ENCODE results near the gene RYR2. TPM values are rescaled to one million over a fixed set of nuclear protein-coding genes. Genes with fewer than 3 reads are reported as not detected.

Gene RYR2
- total RNA-seq, 1 experiment from 2014 or later: 3.4 TPM

DNA sequence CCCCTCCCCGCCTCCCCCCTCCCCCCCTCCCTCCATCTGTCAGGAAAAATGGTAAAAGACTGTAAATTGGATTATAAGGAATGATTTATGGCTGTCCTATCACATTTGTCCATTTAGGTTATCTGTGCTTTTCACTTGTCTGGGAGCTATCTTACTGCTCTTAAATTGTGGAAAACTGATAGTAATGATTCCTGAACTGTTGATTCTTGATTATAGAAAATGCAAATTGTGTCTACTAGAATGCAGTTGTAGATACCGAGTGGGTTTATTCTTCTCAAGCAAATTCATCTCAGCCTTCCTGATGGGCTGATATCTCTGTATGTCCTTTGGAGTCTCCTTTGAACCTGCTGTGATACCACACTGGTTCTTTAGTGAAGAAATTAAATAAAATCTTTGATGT, 12.3 kb downstream of the RYR2 start:
- Histone ChIP-seq H2BK12ac (ENCODE audit: insufficient read length, low read depth, low read length) (no peak overlapping the region), H3K4ac (ENCODE audit: low read depth, low read length) (no peak overlapping the region), H2AFZ (ENCODE audit: low read length) (no peak overlapping the region), H3K56ac (ENCODE audit: insufficient read length, low read depth, low read length) (no peak overlapping the region), H3K18ac (ENCODE audit: insufficient read length, low read depth, low read length) (no peak overlapping the region), H3K4me1 (ENCODE audit: insufficient read depth, low read length) (peaks cover 5% of the 10 kb centered on the region; the same call in 1 of the 2 replicates), H4K20me1 (ENCODE audit: control insufficient read depth, insufficient read depth, insufficient read length) (no peaks in the 10 kb centered on the region), H3K23me2 (ENCODE audit: insufficient read length, low read depth, low read length, poor library complexity, severe bottlenecking) (no peaks in the 10 kb centered on the region), H3T11ph (ENCODE audit: low read length) (no peak overlapping the region), H3K14ac (ENCODE audit: insufficient read depth, low read length) (no peak overlapping the region), H2BK20ac (ENCODE audit: low read depth, low read length, poor library complexity, severe bottlenecking) (no peak overlapping the region), H2BK15ac (ENCODE audit: low read depth, low read length) (no peak overlapping the region), H3K27me3 (ENCODE audit: insufficient read depth, low read length) (no peaks in the 10 kb centered on the region), H3K9me3 (ENCODE audit: control insufficient read depth, low read depth, low read length) (no peaks in the 10 kb centered on the region), H4K8ac (replicated peaks; ENCODE audit: insufficient read length, low read depth, low read length) (no peak overlapping the region), H4K91ac (ENCODE audit: insufficient read length, low read depth, low read length) (no peak overlapping the region), H2BK5ac (ENCODE audit: insufficient read length, low read length) (no peak overlapping the region), H2BK120ac (ENCODE audit: low read depth, low read length, poor library complexity, severe bottlenecking) (no peak overlapping the region), H3K23ac (ENCODE audit: insufficient read length, low read depth, low read length) (no peak overlapping the region), H4K5ac (ENCODE audit: insufficient read length, low read depth, low read length) (no peak overlapping the region), H3K4me2 (ENCODE audit: insufficient read depth, insufficient read length, low read length) (no peak overlapping the region), H3K79me2 (ENCODE audit: insufficient read depth, low read length) (peaks cover 2% of the 10 kb centered on the region; the same call in 1 of the 2 replicates), H3K9ac (ENCODE audit: extremely low read depth, insufficient read length, low read length) (no peak overlapping the region), H3K27ac (ENCODE audit: insufficient read length, low read depth, low read length) (no peak overlapping the region), H2AK5ac (ENCODE audit: insufficient read length, low read length) (no peak overlapping the region), H3K79me1 (ENCODE audit: insufficient read depth, low read depth, low read length, poor library complexity, severe bottlenecking) (no peaks in the 10 kb centered on the region)
- Mint-ChIP-seq H3K27ac (no peak overlapping the region), H3K27me3 (ENCODE audit: low read depth) (no peaks in the 10 kb centered on the region), H3K4me3 (no peak overlapping the region), H3K36me3 (ENCODE audit: insufficient read depth in 1 of 3, low read depth in 3 of 3) (peaks cover 0 to 13% (median 8%) of the 10 kb centered on the region in 3 experiments; a peak in 2 of 7 replicates), H3K9me3 (peaks cover 0 to 3% of the 10 kb centered on the region in 2 experiments; a peak in 1 of 5 replicates), H3K4me1 (peaks cover 21 to 24% of the 10 kb centered on the region in 2 experiments)
- no peak for TF ChIP-seq CTCF (conservative IDR thresholded peaks at IDR 0.05)
- DNase-seq: no peak
- WGBS (ENCODE audit: extremely low coverage, insufficient read length, low lambda C conversion rate): no CpG with 5 or more reads among the region's 2 CpGs
